ENCODE measurements around the gene PATE2.

DNA sequence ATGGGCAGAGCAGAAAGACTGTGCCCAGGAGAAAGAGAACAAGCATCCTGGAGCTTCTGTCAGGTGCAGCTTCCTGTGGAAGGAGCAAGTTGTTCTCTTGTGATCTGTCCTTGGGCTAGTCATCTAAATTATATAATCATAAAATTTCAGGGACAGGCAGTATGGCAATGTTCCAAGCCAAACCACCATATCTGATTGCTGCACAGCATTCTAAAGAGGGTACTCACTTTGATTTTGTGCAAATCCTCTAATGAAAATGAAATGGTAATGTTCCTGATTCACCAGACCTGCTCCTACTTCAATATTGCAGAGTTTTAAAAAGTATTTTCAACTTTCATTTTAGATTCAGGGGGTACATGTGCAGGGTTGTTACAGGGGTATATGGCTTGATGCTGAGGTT lies at the start of gene PATE2:
- no peak for TF ChIP-seq POLR2A (IDR thresholded peaks at IDR 0.05)
- TF ChIP-seq, protein P1, sequence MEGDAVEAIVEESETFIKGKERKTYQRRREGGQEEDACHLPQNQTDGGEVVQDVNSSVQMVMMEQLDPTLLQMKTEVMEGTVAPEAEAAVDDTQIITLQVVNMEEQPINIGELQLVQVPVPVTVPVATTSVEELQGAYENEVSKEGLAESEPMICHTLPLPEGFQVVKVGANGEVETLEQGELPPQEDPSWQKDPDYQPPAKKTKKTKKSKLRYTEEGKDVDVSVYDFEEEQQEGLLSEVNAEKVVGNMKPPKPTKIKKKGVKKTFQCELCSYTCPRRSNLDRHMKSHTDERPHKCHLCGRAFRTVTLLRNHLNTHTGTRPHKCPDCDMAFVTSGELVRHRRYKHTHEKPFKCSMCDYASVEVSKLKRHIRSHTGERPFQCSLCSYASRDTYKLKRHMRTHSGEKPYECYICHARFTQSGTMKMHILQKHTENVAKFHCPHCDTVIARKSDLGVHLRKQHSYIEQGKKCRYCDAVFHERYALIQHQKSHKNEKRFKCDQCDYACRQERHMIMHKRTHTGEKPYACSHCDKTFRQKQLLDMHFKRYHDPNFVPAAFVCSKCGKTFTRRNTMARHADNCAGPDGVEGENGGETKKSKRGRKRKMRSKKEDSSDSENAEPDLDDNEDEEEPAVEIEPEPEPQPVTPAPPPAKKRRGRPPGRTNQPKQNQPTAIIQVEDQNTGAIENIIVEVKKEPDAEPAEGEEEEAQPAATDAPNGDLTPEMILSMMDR (IDR thresholded peaks at IDR 0.05), result no peak
- no peak for TF ChIP-seq EP300 (IDR thresholded peaks at IDR 0.05; ENCODE audit: low read depth)
- TF ChIP-seq POLR2AphosphoS5 (IDR thresholded peaks at IDR 0.05), result no peak

Data from transverse colon (tissue), 4 donors.